GM12878 (cell line): ENCODE results near the gene GGPS1. TPM values are rescaled to one million over a fixed set of nuclear protein-coding genes. Genes with fewer than 3 reads are reported as not detected.

Experiments
- ATF3 ChIP-seq: IDR thresholded peaks from 2 replicates; pipeline ENCODE4 v1.6.1; 2011; ENCODE audit warnings: low read depth, mild to moderate bottlenecking, low read length, moderate library complexity, borderline replicate concordance; ENCODE audit errors: extremely low read depth
- BACH1 ChIP-seq: fragments of 450-650 bp; IDR thresholded peaks from 2 replicates; pipeline ENCODE4 v1.6.1; 2017; ENCODE audit warnings: mild to moderate bottlenecking, borderline replicate concordance
- BCL11A ChIP-seq: IDR thresholded peaks from 2 replicates; pipeline ENCODE4 v1.6.1; 2011; ENCODE audit warnings: low read depth, low read length
- BHLHE40 ChIP-seq, 2 experiments: fragments of 450-650 bp in 1 of 2; IDR thresholded peaks; 2 replicates each; pipeline ENCODE4 v1.6.1; 2011 to 2017; ENCODE audit warnings: low read depth in 2 of 2, borderline replicate concordance in 1 of 2, improper control_type of control experiment in 1 of 2, low read length in 1 of 2, mild to moderate bottlenecking in 1 of 2
- FOS ChIP-seq: IDR thresholded peaks from 3 replicates; pipeline ENCODE4 v1.6.1; 2011; ENCODE audit warnings: borderline replicate concordance; ENCODE audit not compliant: insufficient read length; ENCODE audit errors: extremely low read depth
- FOXM1 ChIP-seq: IDR thresholded peaks from 2 replicates; pipeline ENCODE4 v1.6.1; 2012; ENCODE audit warnings: low read depth, mild to moderate bottlenecking, inconsistent platforms, low read length, moderate library complexity
- HDAC6 ChIP-seq: fragments of 200-600 bp; sonication (generic); IDR thresholded peaks from one replicate; pipeline ENCODE4 v1.8.0; 2017; ENCODE audit warnings: antibody characterized with exemption; ENCODE audit not compliant: unreplicated experiment
- KLF5 ChIP-seq: fragments of 450-650 bp; IDR thresholded peaks from 2 replicates; pipeline ENCODE4 v1.6.1; 2014; ENCODE audit warnings: mild to moderate bottlenecking; ENCODE audit not compliant: partially characterized antibody
- MTA3 ChIP-seq: IDR thresholded peaks from 2 replicates; pipeline ENCODE4 v1.6.1; 2012; ENCODE audit warnings: low read length, inconsistent platforms, borderline replicate concordance
- MYB ChIP-seq: fragments of 150-350 bp; IDR thresholded peaks from 2 replicates; pipeline ENCODE4 v1.6.1; 2014; ENCODE audit warnings: mild to moderate bottlenecking, low read depth, low read length, borderline replicate concordance
- NBN ChIP-seq: fragments of 450-650 bp; IDR thresholded peaks from 2 replicates; pipeline ENCODE4 v1.6.1; 2016
- NR2F1 ChIP-seq: fragments of 450-650 bp; conservative IDR thresholded peaks from 2 replicates; pipeline ENCODE4 v1.6.1; 2017; ENCODE audit warnings: mild to moderate bottlenecking
- POU2F2 ChIP-seq: IDR thresholded peaks from 3 replicates; pipeline ENCODE4 v1.6.1; 2011; ENCODE audit warnings: low read depth, mild to moderate bottlenecking, low read length, borderline replicate concordance
- RB1 ChIP-seq: fragments of 450-650 bp; formaldehyde crosslinking; IDR thresholded peaks from 2 replicates; pipeline ENCODE4 v1.6.1; 2017; ENCODE audit warnings: mild to moderate bottlenecking, borderline replicate concordance
- RELA ChIP-seq: fragments of 450-650 bp; IDR thresholded peaks from 2 replicates; pipeline ENCODE4 v1.8.0; 2014; ENCODE audit warnings: borderline replicate concordance; ENCODE audit not compliant: partially characterized antibody
- SREBF2 ChIP-seq: IDR thresholded peaks from 2 replicates; pipeline ENCODE4 v1.6.1; 2012; ENCODE audit warnings: mild to moderate bottlenecking, low read length
- STAT1 ChIP-seq: fragments of 450-650 bp; conservative IDR thresholded peaks from 2 replicates; pipeline ENCODE4 v1.6.1; 2014; ENCODE audit warnings: antibody characterized with exemption, mild to moderate bottlenecking
- polyA plus RNA-seq, 11 experiments: library from polyadenylated mRNA; depleted of rRNA in 4 of 11; unstranded in 6 of 11; stranded (reverse) in 5 of 11; fragments of >200 nt; fragmentation: Nextera tagmentation in 4 of 11; fragmentation: Illumina TruSeq in 1 of 11; extraction: Ambion mirVana in 4 of 11; extraction: Trizol in 1 of 11; gene quantifications; 1 replicate in 1 of 11; 2 replicates in 10 of 11; pipeline versions ENCODE4 v1.2.1 to v1.2.3, GENCODE V29; 2011 to 2016; ENCODE audit warnings: inconsistent platforms in 2 of 11, missing spikeins in 2 of 11, low read depth in 1 of 11
- total RNA-seq, 4 experiments: library from RNA; depleted of rRNA in 3 of 4; stranded (reverse); fragments of >200 nt in 3 of 4; fragmentation: Illumina TruSeq in 1 of 4; extraction: Trizol in 1 of 4; gene quantifications; 2 replicates each; pipeline versions ENCODE4 v1.2.1 to v1.2.3, GENCODE V29; 2013 to 2021
- TF ChIP-seq, protein P1 (sequence below): fragments of 450-650 bp; formaldehyde crosslinking; IDR thresholded peaks from 2 replicates; pipeline ENCODE4 v1.4.0; 2022; ENCODE audit warnings: mild to moderate bottlenecking, moderate library complexity
- TF ChIP-seq, protein P2 (sequence below): fragments of 450-650 bp; conservative IDR thresholded peaks from 2 replicates; pipeline ENCODE4 v1.6.1; 2017; ENCODE audit warnings: mild to moderate bottlenecking, moderate library complexity
- TF ChIP-seq, protein P3 (sequence below): fragments of 450-650 bp; IDR thresholded peaks from 2 replicates; pipeline ENCODE4 v1.6.1; 2017; ENCODE audit warnings: mild to moderate bottlenecking, moderate library complexity

The GGPS1 gene
- total and polyA plus RNA-seq, 10 of the 15 experiments (the other 5 are each of a cell fraction or from before 2014, with no cell fraction given): 15.1 to 36.0 (median 25.3) TPM

- TF ChIP-seq, protein P1, sequence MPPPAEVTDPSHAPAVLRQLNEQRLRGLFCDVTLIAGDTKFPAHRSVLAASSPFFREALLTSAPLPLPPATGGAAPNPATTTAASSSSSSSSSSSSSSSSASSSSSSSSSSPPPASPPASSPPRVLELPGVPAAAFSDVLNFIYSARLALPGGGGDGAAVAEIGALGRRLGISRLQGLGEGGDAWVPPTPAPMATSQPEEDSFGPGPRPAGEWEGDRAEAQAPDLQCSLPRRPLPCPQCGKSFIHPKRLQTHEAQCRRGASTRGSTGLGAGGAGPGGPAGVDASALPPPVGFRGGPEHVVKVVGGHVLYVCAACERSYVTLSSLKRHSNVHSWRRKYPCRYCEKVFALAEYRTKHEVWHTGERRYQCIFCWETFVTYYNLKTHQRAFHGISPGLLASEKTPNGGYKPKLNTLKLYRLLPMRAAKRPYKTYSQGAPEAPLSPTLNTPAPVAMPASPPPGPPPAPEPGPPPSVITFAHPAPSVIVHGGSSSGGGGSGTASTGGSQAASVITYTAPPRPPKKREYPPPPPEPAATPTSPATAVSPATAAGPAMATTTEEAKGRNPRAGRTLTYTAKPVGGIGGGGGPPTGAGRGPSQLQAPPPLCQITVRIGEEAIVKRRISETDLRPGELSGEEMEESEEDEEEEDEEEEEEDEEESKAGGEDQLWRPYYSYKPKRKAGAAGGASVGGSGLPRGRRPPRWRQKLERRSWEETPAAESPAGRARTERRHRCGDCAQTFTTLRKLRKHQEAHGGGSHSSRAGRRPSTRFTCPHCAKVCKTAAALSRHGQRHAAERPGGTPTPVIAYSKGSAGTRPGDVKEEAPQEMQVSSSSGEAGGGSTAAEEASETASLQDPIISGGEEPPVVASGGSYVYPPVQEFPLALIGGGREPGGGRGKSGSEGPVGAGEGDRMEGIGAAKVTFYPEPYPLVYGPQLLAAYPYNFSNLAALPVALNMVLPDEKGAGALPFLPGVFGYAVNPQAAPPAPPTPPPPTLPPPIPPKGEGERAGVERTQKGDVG (CRISPR knock-in tag): no peak
- TF ChIP-seq KLF5 (no peak), RELA (peak; percentile 66), HDAC6 (no peak), STAT1 (no peak), NR2F1 (no peak), BCL11A (0 out of 2 replicates have a peak, but pooled peaks have one; percentile 4), BHLHE40 (IDR thresholded peaks at IDR 0.05; ENCODE audit: borderline replicate concordance in 1 of 2, low read depth in 2 of 2, low read length in 1 of 2) (peak in 1 of 2 experiments; percentile 42; a peak in 1 of 4 replicates), FOS (peak; percentile 53), SREBF2 (no peak), BACH1 (peak; percentile 12; the same call in 1 of the 2 replicates), ATF3 (no peak), NBN (peak; percentile 96), FOXM1 (no peak), MYB (no peak), POU2F2 (peak; percentile 57; the same call in 2 of the 3 replicates), MTA3 (no peak), RB1 (no peak)
- TF ChIP-seq, protein P2, sequence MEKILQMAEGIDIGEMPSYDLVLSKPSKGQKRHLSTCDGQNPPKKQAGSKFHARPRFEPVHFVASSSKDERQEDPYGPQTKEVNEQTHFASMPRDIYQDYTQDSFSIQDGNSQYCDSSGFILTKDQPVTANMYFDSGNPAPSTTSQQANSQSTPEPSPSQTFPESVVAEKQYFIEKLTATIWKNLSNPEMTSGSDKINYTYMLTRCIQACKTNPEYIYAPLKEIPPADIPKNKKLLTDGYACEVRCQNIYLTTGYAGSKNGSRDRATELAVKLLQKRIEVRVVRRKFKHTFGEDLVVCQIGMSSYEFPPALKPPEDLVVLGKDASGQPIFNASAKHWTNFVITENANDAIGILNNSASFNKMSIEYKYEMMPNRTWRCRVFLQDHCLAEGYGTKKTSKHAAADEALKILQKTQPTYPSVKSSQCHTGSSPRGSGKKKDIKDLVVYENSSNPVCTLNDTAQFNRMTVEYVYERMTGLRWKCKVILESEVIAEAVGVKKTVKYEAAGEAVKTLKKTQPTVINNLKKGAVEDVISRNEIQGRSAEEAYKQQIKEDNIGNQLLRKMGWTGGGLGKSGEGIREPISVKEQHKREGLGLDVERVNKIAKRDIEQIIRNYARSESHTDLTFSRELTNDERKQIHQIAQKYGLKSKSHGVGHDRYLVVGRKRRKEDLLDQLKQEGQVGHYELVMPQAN: no peak; the same call in 1 of the 2 replicates
- TF ChIP-seq, protein P3, sequence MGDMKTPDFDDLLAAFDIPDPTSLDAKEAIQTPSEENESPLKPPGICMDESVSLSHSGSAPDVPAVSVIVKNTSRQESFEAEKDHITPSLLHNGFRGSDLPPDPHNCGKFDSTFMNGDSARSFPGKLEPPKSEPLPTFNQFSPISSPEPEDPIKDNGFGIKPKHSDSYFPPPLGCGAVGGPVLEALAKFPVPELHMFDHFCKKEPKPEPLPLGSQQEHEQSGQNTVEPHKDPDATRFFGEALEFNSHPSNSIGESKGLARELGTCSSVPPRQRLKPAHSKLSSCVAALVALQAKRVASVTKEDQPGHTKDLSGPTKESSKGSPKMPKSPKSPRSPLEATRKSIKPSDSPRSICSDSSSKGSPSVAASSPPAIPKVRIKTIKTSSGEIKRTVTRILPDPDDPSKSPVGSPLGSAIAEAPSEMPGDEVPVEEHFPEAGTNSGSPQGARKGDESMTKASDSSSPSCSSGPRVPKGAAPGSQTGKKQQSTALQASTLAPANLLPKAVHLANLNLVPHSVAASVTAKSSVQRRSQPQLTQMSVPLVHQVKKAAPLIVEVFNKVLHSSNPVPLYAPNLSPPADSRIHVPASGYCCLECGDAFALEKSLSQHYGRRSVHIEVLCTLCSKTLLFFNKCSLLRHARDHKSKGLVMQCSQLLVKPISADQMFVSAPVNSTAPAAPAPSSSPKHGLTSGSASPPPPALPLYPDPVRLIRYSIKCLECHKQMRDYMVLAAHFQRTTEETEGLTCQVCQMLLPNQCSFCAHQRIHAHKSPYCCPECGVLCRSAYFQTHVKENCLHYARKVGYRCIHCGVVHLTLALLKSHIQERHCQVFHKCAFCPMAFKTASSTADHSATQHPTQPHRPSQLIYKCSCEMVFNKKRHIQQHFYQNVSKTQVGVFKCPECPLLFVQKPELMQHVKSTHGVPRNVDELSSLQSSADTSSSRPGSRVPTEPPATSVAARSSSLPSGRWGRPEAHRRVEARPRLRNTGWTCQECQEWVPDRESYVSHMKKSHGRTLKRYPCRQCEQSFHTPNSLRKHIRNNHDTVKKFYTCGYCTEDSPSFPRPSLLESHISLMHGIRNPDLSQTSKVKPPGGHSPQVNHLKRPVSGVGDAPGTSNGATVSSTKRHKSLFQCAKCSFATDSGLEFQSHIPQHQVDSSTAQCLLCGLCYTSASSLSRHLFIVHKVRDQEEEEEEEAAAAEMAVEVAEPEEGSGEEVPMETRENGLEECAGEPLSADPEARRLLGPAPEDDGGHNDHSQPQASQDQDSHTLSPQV: no peak
These were observed at the start of gene GGPS1 (continued) for GRCh38 chr1:235328271-235329138.
